ENCODE measurements around the gene ZNF549.

The ZNF549 gene

GRCh38 chr19:57506163-57506562 is 21.0 kb upstream of the ZNF549 start:
- H3K4me2 ChIP-seq (ENCODE audit: low read length) = no peak overlapping the region
- H3F3A ChIP-seq (ENCODE audit: control insufficient read depth, insufficient read depth) = no peaks in the 10 kb centered on the region
- H3K9me3 ChIP-seq (ENCODE audit: control insufficient read depth, insufficient read depth, low read length) = peaks cover 22% of the 10 kb centered on the region
- no peak overlapping the region for H3K4me3 ChIP-seq (ENCODE audit: low read length)
- H3K4me1 ChIP-seq (ENCODE audit: control insufficient read depth, low read length) = no peaks in the 10 kb centered on the region
- H4K20me1 ChIP-seq (ENCODE audit: control insufficient read depth, insufficient read depth, low read depth, low read length) = no peaks in the 10 kb centered on the region
- no peaks in the 10 kb centered on the region for H3K9me2 ChIP-seq (replicated peaks; ENCODE audit: control insufficient read depth, low read length)
- no peak for TF ChIP-seq EZH2phosphoT487 (IDR thresholded peaks at IDR 0.05; ENCODE audit: borderline replicate concordance, low read length)
- no peak for TF ChIP-seq CTCF (IDR thresholded peaks at IDR 0.05; ENCODE audit: low read depth, low read length, poor library complexity, severe bottlenecking)
- no peak overlapping the region for H3K27ac ChIP-seq (ENCODE audit: low read depth, low read length)
- no peaks in the 10 kb centered on the region for H3K79me2 ChIP-seq (ENCODE audit: control insufficient read depth, low read length)
- H3K27me3 ChIP-seq (ENCODE audit: control insufficient read depth, low read length) = no peaks in the 10 kb centered on the region
- peaks cover 9% of the 10 kb centered on the region; the same call in 1 of the 2 replicates for H3K36me3 ChIP-seq (ENCODE audit: control insufficient read depth, low read length)

GRCh38 chr19:57511484-57511883 is 15.7 kb upstream of the ZNF549 start:
- H3F3A ChIP-seq (ENCODE audit: control insufficient read depth, insufficient read depth) = no peaks in the 10 kb centered on the region
- H3K36me3 ChIP-seq (ENCODE audit: control insufficient read depth, low read length) = 0 out of 2 replicates have a peak, but pooled peaks cover under 1% of the 10 kb centered on the region
- no peaks in the 10 kb centered on the region for H3K79me2 ChIP-seq (ENCODE audit: control insufficient read depth, low read length)
- H3K9me2 ChIP-seq (replicated peaks; ENCODE audit: control insufficient read depth, low read length) = no peaks in the 10 kb centered on the region
- H3K4me1 ChIP-seq (ENCODE audit: control insufficient read depth, low read length) = no peaks in the 10 kb centered on the region
- TF ChIP-seq CTCF (IDR thresholded peaks at IDR 0.05; ENCODE audit: low read depth, low read length, poor library complexity, severe bottlenecking) = no peak
- TF ChIP-seq EZH2phosphoT487 (IDR thresholded peaks at IDR 0.05; ENCODE audit: borderline replicate concordance, low read length) = no peak
- no peak overlapping the region for H3K4me3 ChIP-seq (ENCODE audit: low read length)
- H3K27ac ChIP-seq (ENCODE audit: low read depth, low read length) = no peak overlapping the region
- H3K9me3 ChIP-seq (ENCODE audit: control insufficient read depth, insufficient read depth, low read length) = peaks cover 34% of the 10 kb centered on the region; the same call in 1 of the 2 replicates
- no peaks in the 10 kb centered on the region for H4K20me1 ChIP-seq (ENCODE audit: control insufficient read depth, insufficient read depth, low read depth, low read length)
- no peaks in the 10 kb centered on the region for H3K27me3 ChIP-seq (ENCODE audit: control insufficient read depth, low read length)
- H3K4me2 ChIP-seq (ENCODE audit: low read length) = no peak overlapping the region

- Histone ChIP-seq H3K79me2 (ENCODE audit: control insufficient read depth, low read length) (no peaks in the 10 kb centered on the region), H3K9me3 (ENCODE audit: control insufficient read depth, insufficient read depth, low read length) (peaks cover 33% of the 10 kb centered on the region; the same call in 1 of the 2 replicates), H3K27me3 (ENCODE audit: control insufficient read depth, low read length) (no peaks in the 10 kb centered on the region), H4K20me1 (ENCODE audit: control insufficient read depth, insufficient read depth, low read depth, low read length) (no peaks in the 10 kb centered on the region), H3K27ac (ENCODE audit: low read depth, low read length) (no peak overlapping the region), H3K4me2 (ENCODE audit: low read length) (no peak overlapping the region), H3K4me3 (ENCODE audit: low read length) (no peak overlapping the region), H3K36me3 (ENCODE audit: control insufficient read depth, low read length) (no peaks in the 10 kb centered on the region), H3F3A (ENCODE audit: control insufficient read depth, insufficient read depth) (no peaks in the 10 kb centered on the region), H3K9me2 (replicated peaks; ENCODE audit: control insufficient read depth, low read length) (no peaks in the 10 kb centered on the region), H3K4me1 (ENCODE audit: control insufficient read depth, low read length) (no peaks in the 10 kb centered on the region)
- TF ChIP-seq EZH2phosphoT487 (IDR thresholded peaks at IDR 0.05; ENCODE audit: borderline replicate concordance, low read length) (no peak), CTCF (IDR thresholded peaks at IDR 0.05; ENCODE audit: low read depth, low read length, poor library complexity, severe bottlenecking) (no peak)
Observed at GRCh38 chr19:57512845-57513244, 14.3 kb upstream of the ZNF549 start.

Data from DOHH2 (cell line).